Esophagus (tissue), 2 donors: Measurements from ENCODE around the gene YIF1B. TPM values are rescaled to one million over a fixed set of nuclear protein-coding genes. Genes with fewer than 3 reads are reported as not detected.

Experiments
- H3K27ac ChIP-seq, 2 donors: one replicate each; pipeline ENCODE4 v1.5.1; 2013; ENCODE audit warnings: low read depth in 2 of 2, mild to moderate bottlenecking in 2 of 2, inconsistent platforms in 1 of 2, low read length in 1 of 2, moderate library complexity in 1 of 2
- H3K27me3 ChIP-seq, 2 donors: one replicate each; pipeline ENCODE4 v1.6.1; 2013; ENCODE audit warnings: low read length in 2 of 2, control low read depth in 1 of 2, mild to moderate bottlenecking in 1 of 2; ENCODE audit not compliant: insufficient read depth in 2 of 2, control insufficient read depth in 1 of 2
- H3K36me3 ChIP-seq, 2 donors: one replicate each; pipeline ENCODE4 v1.6.1; 2013; ENCODE audit warnings: low read length in 1 of 2; ENCODE audit not compliant: control insufficient read depth in 2 of 2, insufficient read depth in 2 of 2
- H3K4me1 ChIP-seq, 2 donors: one replicate each; pipeline ENCODE4 v1.6.1; 2013; ENCODE audit warnings: low read length in 1 of 2; ENCODE audit not compliant: control insufficient read depth in 2 of 2, insufficient read depth in 2 of 2
- H3K4me3 ChIP-seq, 2 donors: one replicate each; pipeline ENCODE4 v1.5.1; 2013; ENCODE audit warnings: low read length in 2 of 2, mild to moderate bottlenecking in 2 of 2, low read depth in 1 of 2, moderate library complexity in 1 of 2
- H3K9me3 ChIP-seq, 2 donors: one replicate each; pipeline ENCODE4 v1.6.1; 2013; ENCODE audit warnings: mild to moderate bottlenecking in 2 of 2, low read depth in 1 of 2, low read length in 1 of 2, moderate library complexity in 1 of 2; ENCODE audit not compliant: control insufficient read depth in 2 of 2, insufficient read depth in 1 of 2
- WGBS, 2 donors: extraction: QIAGEN DNeasy Blood & Tissue Kit; methylation state at CpG; one replicate each; pipeline ENCODE4 v1.1.7; 2013; 5-methylcytosine and 5-hydroxymethylcytosine counted together
- polyA plus RNA-seq, 2 donors: library from polyadenylated mRNA; stranded (reverse); fragments of 200-250 nt; gene quantifications; one replicate each; pipeline ENCODE4 v1.2.3, GENCODE V29; 2013
- donor health status: healthy with polysubstance abuse.
- donor health status: Bipolar disorder and iron deficiency.

Gene YIF1B
- polyA plus RNA-seq, 2 donors: 26.0 to 40.3 TPM

DNA sequence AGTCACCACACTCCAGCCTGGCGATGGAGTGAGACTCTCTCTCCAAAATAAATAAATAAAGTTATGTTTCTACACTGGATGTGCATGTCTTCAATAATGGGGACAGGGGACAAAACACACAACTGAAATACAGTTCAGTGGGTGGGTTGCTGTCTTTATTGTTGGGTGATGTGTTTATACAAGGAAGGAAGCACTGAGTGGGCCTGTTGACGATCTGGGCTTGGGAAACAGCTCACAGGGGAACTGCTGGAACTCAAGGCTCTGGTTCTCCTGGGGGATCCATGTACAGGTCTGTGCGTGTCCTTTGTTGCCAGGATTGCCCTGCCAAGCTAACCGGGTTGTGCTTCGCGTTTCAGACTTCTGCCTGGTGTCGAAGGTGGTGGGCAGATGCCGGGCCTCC, 32.5 kb downstream of the YIF1B start:
- H3K4me3 ChIP-seq: no peak overlapping the region
- peaks cover 0 to 11% of the 10 kb centered on the region in 2 donors for H3K4me1 ChIP-seq
- H3K9me3 ChIP-seq: no peaks in the 10 kb centered on the region
- H3K27ac ChIP-seq: peak overlapping the region in 1 of 2 donors; percentile 34
- WGBS, 2 donors: 65 to 80% methylated on average over 8 of the region's 8 CpGs
- peaks cover 0 to 17% of the 10 kb centered on the region in 2 donors for H3K36me3 ChIP-seq
- no peaks in the 10 kb centered on the region for H3K27me3 ChIP-seq

DNA sequence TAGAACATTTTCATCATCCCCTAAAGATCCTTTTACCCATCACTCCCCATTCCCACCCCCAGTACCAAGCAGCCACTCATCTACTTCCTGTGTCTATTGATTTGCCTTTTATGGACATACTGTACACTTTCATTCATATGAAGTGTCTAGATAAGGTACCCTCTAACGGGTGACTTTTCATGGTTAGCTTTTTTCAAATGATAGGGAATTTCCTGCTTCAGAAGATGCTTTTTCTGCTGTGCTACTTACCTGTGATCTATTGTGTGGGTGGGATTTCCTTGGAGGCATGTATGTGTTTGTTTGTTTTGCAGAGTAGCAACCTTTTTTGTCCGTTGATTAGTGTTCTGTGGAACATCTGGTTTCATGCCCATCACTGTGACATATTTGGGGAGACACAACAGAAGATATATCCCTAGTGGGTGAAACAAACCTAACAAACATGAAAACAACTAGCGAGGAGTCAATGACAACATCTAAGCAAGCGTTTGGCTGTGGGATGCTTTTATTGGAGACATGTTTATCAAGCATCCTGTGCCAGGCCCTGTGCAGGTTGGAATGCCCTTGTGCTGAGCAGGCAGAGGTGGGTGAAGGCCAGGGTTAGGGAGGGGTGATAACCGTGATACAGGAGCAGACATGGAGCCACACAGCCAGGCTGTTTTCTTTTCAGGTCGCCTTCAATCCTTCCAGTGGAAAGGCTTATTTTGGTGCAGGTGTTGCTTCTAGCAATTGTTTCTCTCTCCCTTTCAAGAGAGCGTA, 33.8 kb downstream of the YIF1B start:
- Histone ChIP-seq H3K4me1 (peaks cover 0 to 14% of the 10 kb centered on the region in 2 donors), H3K27ac (no peak overlapping the region)
- WGBS, 2 donors: 63 to 69% methylated on average over 7 of the region's 7 CpGs

DNA sequence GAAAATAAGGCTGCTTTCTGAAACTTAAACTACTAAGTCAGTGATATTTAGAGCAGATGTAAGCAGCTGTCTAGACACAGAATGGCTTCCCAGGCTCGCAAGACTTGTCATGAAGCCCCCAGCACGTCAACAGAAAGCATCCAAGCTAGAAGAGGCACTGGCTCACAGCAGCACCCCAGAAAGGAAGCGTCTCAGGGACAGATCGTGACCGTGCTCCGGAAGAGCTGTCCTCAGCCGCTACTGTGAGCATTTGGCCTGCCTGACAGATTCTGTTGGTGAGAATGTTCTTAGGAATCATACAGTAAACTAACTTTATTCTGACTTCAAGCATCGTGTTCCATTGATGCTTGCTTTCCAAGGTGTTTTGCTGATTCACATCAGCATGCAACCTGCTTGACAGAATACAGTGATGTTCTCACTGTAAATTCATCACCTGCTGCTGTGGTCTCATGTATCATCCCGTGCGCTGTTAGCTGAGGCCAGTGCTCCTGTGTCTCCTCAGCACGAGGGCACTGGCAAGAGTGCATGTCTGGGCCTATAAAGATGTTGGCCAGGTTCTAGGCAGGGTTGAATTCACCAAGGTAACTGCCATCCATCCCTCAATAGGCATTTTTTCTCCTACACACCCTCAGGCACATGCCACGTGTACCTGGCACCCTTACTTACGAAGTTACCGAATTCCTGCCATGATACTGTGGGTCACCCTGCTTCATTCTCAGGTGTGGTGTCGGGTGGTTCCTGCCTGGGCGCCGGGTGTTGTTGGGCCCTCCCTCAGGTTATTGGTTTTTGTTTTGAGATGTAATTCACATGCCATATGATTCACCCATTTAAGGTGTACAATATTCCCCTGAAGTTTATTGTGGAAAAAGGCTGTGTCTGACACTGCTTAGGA, 35.5 kb downstream of the YIF1B start:
- H3K27ac ChIP-seq: peak overlapping the region; percentile 10 to 73

More for the DNA sequence above, 33.8 kb downstream of the YIF1B start:
- Histone ChIP-seq H3K36me3 (peaks cover 0 to 8% of the 10 kb centered on the region in 2 donors), H3K9me3 (no peaks in the 10 kb centered on the region), H3K4me3 (no peak overlapping the region), H3K27me3 (no peaks in the 10 kb centered on the region)

DNA sequence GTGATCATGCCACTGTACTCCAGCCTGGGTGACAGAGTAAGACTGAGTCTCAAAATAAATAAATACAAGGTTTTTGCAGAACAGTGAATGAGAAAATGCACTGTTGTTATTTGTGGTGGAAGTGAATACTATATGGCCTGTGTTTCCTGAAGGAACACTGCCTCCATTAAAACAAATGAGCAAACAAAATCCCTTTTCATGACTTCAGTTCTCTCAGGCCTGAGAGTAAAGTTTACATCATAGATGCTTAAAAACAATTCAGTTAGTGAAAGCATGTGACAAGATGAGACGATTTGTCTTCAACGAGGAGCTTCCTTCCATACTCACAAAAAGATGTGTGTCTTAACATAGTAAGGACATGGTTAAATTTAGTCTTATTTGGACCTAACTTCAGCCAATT, 37.0 kb downstream of the YIF1B start:
- Histone ChIP-seq H3K27ac (peak overlapping the region; percentile 77 to 91), H3K9me3 (no peaks in the 10 kb centered on the region), H3K4me1 (peaks cover 0 to 14% of the 10 kb centered on the region in 2 donors), H3K36me3 (no peaks in the 10 kb centered on the region), H3K4me3 (no peak overlapping the region), H3K27me3 (no peaks in the 10 kb centered on the region)
- 52 to 63% methylated on average over 2 of the region's 2 CpGs for WGBS, 2 donors

More for the DNA sequence above, 35.5 kb downstream of the YIF1B start:
- 57 to 58% methylated on average over 17 of the region's 17 CpGs for WGBS, 2 donors
- Histone ChIP-seq H3K36me3 (peaks cover 0 to 2% of the 10 kb centered on the region in 2 donors), H3K4me1 (peaks cover 0 to 14% of the 10 kb centered on the region in 2 donors), H3K9me3 (no peaks in the 10 kb centered on the region), H3K4me3 (no peak overlapping the region), H3K27me3 (no peaks in the 10 kb centered on the region)

DNA sequence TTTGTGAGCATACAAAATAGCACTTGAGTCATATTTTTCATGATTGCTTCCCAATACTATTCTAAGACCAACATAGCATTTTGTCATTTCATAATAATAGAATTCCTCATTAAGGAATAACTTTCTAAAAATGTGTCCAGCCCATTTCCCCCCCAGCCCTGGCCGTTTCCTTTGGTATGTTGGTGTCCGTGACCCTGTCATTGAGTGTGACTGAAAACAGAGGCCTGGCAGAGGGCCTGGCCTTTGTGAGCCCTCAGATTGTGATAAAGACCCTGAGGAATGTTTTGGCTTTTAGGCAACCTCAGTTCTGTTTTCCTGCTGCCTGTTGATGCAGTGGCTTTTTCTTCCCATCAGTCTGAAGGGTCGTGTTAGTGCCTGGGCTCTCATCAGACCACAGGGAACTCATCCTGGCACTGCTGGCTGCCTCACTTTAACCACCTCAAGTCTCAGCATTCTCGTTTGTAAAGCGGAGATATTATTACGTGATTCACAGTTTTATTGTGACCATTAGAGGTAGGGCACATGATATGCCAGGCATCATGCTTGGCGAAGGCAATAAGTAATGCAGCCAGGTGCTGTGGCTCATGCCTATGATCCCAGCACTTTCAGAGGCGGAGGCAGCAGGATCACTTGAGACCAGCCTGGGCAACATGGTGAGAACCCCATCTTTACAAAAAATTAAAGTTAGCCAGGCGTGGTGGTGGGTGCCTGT, 37.6 kb downstream of the YIF1B start:
- Histone ChIP-seq H3K27me3 (no peaks in the 10 kb centered on the region), H3K27ac (peak overlapping the region; percentile 77 to 91), H3K9me3 (no peaks in the 10 kb centered on the region), H3K36me3 (no peaks in the 10 kb centered on the region), H3K4me3 (no peak overlapping the region), H3K4me1 (peaks cover 0 to 10% of the 10 kb centered on the region in 2 donors)
- WGBS, 2 donors: 48 to 54% methylated on average over 9 of the region's 9 CpGs

DNA sequence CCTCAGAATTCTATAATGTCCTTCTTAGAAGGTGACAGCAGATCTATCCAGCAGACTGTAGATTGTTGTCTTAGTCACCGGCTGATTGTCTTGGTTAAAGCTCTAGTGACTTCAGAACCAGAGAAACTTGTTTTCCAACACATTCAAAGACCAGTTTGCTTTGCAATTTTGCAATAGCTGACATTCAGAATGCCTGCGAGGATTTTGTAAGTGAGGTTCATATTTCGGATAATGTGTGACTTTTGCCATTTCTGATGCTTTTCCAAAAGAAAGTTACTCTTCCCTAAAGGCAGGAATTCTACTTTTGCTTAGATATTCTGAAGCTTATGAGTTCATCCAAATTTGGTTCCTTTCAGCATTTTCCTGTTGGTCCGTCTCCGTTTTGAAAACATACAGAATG, 38.2 kb downstream of the YIF1B start:
- Histone ChIP-seq H3K27ac (peak overlapping the region in 1 of 2 donors; percentile 77), H3K36me3 (no peaks in the 10 kb centered on the region), H3K9me3 (no peaks in the 10 kb centered on the region), H3K4me3 (no peak overlapping the region), H3K4me1 (peaks cover 0 to 10% of the 10 kb centered on the region in 2 donors), H3K27me3 (no peaks in the 10 kb centered on the region)
- WGBS, 2 donors: 29 to 30% methylated on average over 5 of the region's 5 CpGs

DNA sequence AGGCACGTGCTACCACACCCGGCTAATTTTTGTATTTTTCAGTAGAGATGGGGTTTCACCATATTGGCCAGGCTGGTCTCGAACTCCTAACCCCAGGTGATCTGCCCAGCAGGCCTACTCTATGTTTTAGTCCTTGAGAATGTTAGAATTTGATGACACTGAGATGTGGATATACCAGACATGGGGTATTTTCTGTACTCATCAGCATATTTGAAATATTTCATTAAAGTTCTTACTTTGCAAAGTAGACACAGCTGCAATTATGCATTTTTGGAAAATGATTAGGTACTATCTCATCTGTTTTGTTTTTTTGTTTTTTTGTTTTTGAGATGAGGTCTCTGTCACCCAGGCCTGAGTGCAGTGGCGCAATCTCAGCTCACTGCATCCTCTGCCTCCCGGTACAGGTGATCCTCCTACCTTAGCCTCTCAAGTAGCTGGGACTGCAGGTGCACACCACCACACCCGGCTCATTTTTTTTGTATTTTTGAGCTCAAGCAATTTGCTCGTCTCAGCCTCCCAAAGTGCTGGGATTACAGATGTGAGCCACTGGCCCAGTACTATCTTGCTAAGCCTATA, 38.7 kb downstream of the YIF1B start:
- WGBS, 2 donors: 86 to 91% methylated on average over 7 of the region's 7 CpGs
- no peak overlapping the region for H3K4me3 ChIP-seq
- H3K27me3 ChIP-seq: no peaks in the 10 kb centered on the region
- H3K9me3 ChIP-seq: no peaks in the 10 kb centered on the region
- H3K27ac ChIP-seq: peak overlapping the region; percentile 73 to 77
- H3K36me3 ChIP-seq: no peaks in the 10 kb centered on the region
- peaks cover 0 to 10% of the 10 kb centered on the region in 2 donors for H3K4me1 ChIP-seq

DNA sequence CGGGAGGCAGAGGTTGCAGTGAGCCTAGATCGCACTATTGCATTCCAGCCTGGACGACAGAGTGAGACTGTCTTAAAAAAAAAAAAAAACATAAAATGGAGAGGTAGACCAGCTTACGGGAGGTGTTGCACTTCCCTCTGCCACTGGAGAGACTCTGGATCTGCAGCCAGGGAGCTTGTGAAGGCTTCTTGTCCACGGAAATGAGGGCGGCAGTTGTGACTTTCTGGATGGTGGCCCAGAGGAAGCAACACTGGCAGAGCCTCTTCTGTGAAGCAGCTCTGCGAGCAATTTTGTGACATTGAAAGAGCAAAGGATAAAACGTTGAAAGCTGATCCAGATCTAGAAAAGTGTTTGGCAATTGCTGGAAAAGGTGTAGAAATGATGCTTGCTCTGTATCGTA, 41.0 kb downstream of the YIF1B start:
- peak overlapping the region; percentile 37 to 42 for H3K27ac ChIP-seq
- H3K4me3 ChIP-seq: no peak overlapping the region
- H3K9me3 ChIP-seq: no peaks in the 10 kb centered on the region
- no peaks in the 10 kb centered on the region for H3K27me3 ChIP-seq
- H3K36me3 ChIP-seq: no peaks in the 10 kb centered on the region
- 42 to 49% methylated on average over 9 of the region's 9 CpGs for WGBS, 2 donors
- H3K4me1 ChIP-seq: peaks cover 0 to 7% of the 10 kb centered on the region in 2 donors

DNA sequence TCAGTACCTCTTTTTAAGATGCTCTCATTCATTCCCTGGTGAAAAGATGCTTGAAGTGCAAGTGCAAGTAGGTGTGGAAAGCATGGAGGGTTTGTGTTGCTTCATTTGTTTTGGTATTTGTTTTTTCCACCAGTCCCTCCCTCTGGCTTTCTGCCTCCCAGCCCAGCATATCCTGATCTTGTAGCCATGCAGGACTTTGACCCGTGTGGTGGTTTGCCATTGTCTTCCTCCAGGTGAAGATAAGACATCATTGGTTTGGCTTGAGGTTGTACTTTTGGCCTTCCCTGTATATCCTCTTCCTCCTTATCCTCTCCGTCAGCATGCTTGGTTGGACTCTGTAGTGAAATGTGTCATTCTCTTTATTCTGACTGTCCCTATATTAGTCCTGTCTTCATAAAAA, 42.2 kb downstream of the YIF1B start:
- H3K9me3 ChIP-seq: no peaks in the 10 kb centered on the region
- H3K27ac ChIP-seq: no peak overlapping the region
- H3K4me1 ChIP-seq: peaks cover 0 to 6% of the 10 kb centered on the region in 2 donors
- WGBS, 2 donors: 68 to 71% methylated on average over 2 of the region's 2 CpGs
- H3K36me3 ChIP-seq: no peaks in the 10 kb centered on the region
- no peaks in the 10 kb centered on the region for H3K27me3 ChIP-seq
- no peak overlapping the region for H3K4me3 ChIP-seq
